Neural progenitor cell (in vitro differentiated cells): ENCODE results near the gene MSTO1. TPM values are rescaled to one million over a fixed set of nuclear protein-coding genes. Genes with fewer than 3 reads are reported as not detected.
"Not testable (repeated sequence)": the region's sequence is repeated elsewhere in the genome, so short reads cannot be mapped to it uniquely, and the experiment has no call there.

Source experiments
- DNase-seq: peaks from one replicate; pipeline ENCODE4 v3.0.0-alpha.2; 2016; ENCODE audit warnings: low spot score
- H2AFZ ChIP-seq: fragments of 200-600 bp; sonication (generic); replicated peaks from 2 replicates; pipeline ENCODE4 v1.6.1; 2016; ENCODE audit warnings: antibody characterized with exemption
- H3F3A ChIP-seq: fragments of 200-600 bp; sonication (generic); 2 replicates; pipeline ENCODE4 v1.6.1; 2016; ENCODE audit warnings: antibody characterized with exemption, low read depth
- H3K27ac ChIP-seq: fragments of 200-600 bp; sonication (generic); 2 replicates; pipeline ENCODE4 v1.5.1; 2016; ENCODE audit warnings: mild to moderate bottlenecking
- H3K27me3 ChIP-seq: fragments of 200-600 bp; sonication (generic); 2 replicates; pipeline ENCODE4 v1.6.1; 2016; ENCODE audit warnings: mild to moderate bottlenecking, moderate library complexity
- H3K36me3 ChIP-seq: fragments of 200-600 bp; sonication (generic); 2 replicates; pipeline ENCODE4 v1.5.1; 2016
- H3K4me1 ChIP-seq: fragments of 200-600 bp; sonication (generic); 2 replicates; pipeline ENCODE4 v1.6.1; 2016; ENCODE audit warnings: mixed run types
- H3K4me2 ChIP-seq: fragments of 200-600 bp; sonication (generic); 2 replicates; pipeline ENCODE4 v1.6.1; 2016
- H3K4me3 ChIP-seq: fragments of 200-600 bp; sonication (generic); 2 replicates; pipeline ENCODE4 v1.5.1; 2016
- H3K79me2 ChIP-seq: fragments of 200-600 bp; sonication (generic); 2 replicates; pipeline ENCODE4 v1.6.1; 2016; ENCODE audit warnings: low read depth
- H3K9ac ChIP-seq: fragments of 200-600 bp; sonication (generic); 2 replicates; pipeline ENCODE4 v1.6.1; 2016
- H3K9me3 ChIP-seq: fragments of 200-600 bp; sonication (generic); 2 replicates; pipeline ENCODE4 v1.5.1; 2016; ENCODE audit warnings: low read depth
- H4K20me1 ChIP-seq: fragments of 200-600 bp; sonication (generic); 2 replicates; pipeline ENCODE4 v1.6.1; 2016; ENCODE audit warnings: low read depth
- H3K27ac Mint-ChIP-seq: 3 replicates; pipeline ENCODE4 v1.8.0; 2021; ENCODE audit warnings: mixed read lengths
- H3K27me3 Mint-ChIP-seq: 2 replicates; pipeline ENCODE4 v1.8.0; 2022; ENCODE audit warnings: low read depth, mild to moderate bottlenecking, inconsistent platforms, moderate library complexity, mixed read lengths; ENCODE audit not compliant: insufficient read depth
- H3K36me3 Mint-ChIP-seq: 3 replicates; pipeline ENCODE4 v1.8.0; 2021; ENCODE audit warnings: mixed read lengths
- H3K4me1 Mint-ChIP-seq: 3 replicates; pipeline ENCODE4 v1.8.0; 2021; ENCODE audit warnings: mixed read lengths
- H3K4me3 Mint-ChIP-seq: 3 replicates; pipeline ENCODE4 v1.8.0; 2021; ENCODE audit warnings: mild to moderate bottlenecking, moderate library complexity, mixed read lengths
- H3K9me3 Mint-ChIP-seq: 3 replicates; pipeline ENCODE4 v1.8.0; 2020; ENCODE audit warnings: mixed read lengths
- CTCF ChIP-seq: fragments of 200-600 bp; sonication (generic); IDR thresholded peaks from 2 replicates; pipeline ENCODE4 v1.5.1; 2017; ENCODE audit warnings: antibody characterized with exemption, mild to moderate bottlenecking
- EZH2 ChIP-seq: fragments of 200-600 bp; sonication (generic); IDR thresholded peaks from 2 replicates; pipeline ENCODE4 v1.6.1; 2017; ENCODE audit warnings: antibody characterized with exemption, mild to moderate bottlenecking, moderate library complexity
- EZH2phosphoT487 ChIP-seq: fragments of 200-600 bp; sonication (generic); IDR thresholded peaks from 2 replicates; pipeline ENCODE4 v1.6.1; 2017; ENCODE audit warnings: antibody characterized with exemption
- total RNA-seq: library from RNA; depleted of rRNA; stranded (reverse); fragments of >200 nt; gene quantifications from 2 replicates; pipeline ENCODE4 v1.2.3, GENCODE V29; 2015; ENCODE audit warnings: low replicate concordance

Gene MSTO1
- total RNA-seq, 1 donor from 2014 or later, result 36.6 TPM

- not testable (repeated sequence) for H3K27me3 ChIP-seq, H3K36me3 Mint-ChIP-seq, H3K36me3 ChIP-seq, H3K9me3 Mint-ChIP-seq, DNase-seq, H3K9me3 ChIP-seq, H3K27me3 Mint-ChIP-seq
- peak; percentile 2 for TF ChIP-seq CTCF
- H3K4me2 ChIP-seq, result peak overlapping the region; percentile 83
- H3K27ac Mint-ChIP-seq, result peak overlapping the region; percentile 95
- H2AFZ ChIP-seq, result peak overlapping the region; percentile 97
- H3K4me3 Mint-ChIP-seq, result peak overlapping the region; percentile 99
- H3K27ac ChIP-seq, result peak overlapping the region; percentile 100
- H4K20me1 ChIP-seq, result peaks cover 29% of the 10 kb centered on the region
- H3K79me2 ChIP-seq, result peaks cover 85% of the 10 kb centered on the region
- H3K9ac ChIP-seq, result peak overlapping the region; percentile 97
- H3K4me1 ChIP-seq, result peaks cover 18% of the 10 kb centered on the region
- peaks cover 23% of the 10 kb centered on the region for H3F3A ChIP-seq
- H3K4me1 Mint-ChIP-seq, result peaks cover 19% of the 10 kb centered on the region
- peak overlapping the region; percentile 95 for H3K4me3 ChIP-seq
Measured at GRCh38 chr1:155563377-155564022, 46.5 kb upstream of the MSTO1 start.

GRCh38 chr1:155569988-155570592 is 39.9 kb upstream of the MSTO1 start:
- Histone ChIP-seq H2AFZ (no peak overlapping the region), H3K79me2 (peaks cover 51% of the 10 kb centered on the region), H3K36me3 (no peaks in the 10 kb centered on the region), H4K20me1 (no peaks in the 10 kb centered on the region), H3K4me1 (no peaks in the 10 kb centered on the region), H3K4me2 (no peak overlapping the region), H3F3A (no peaks in the 10 kb centered on the region), H3K27ac (no peak overlapping the region), H3K27me3 (no peaks in the 10 kb centered on the region), H3K9ac (no peak overlapping the region), H3K9me3 (no peaks in the 10 kb centered on the region), H3K4me3 (no peak overlapping the region)
- H3K27me3 Mint-ChIP-seq, result peaks cover 4% of the 10 kb centered on the region
- no peak overlapping the region for H3K27ac Mint-ChIP-seq
- H3K4me3 Mint-ChIP-seq, result no peak overlapping the region
- TF ChIP-seq EZH2phosphoT487 (no peak), EZH2 (no peak), CTCF (no peak)
- peaks cover 17% of the 10 kb centered on the region for H3K36me3 Mint-ChIP-seq
- H3K4me1 Mint-ChIP-seq, result no peaks in the 10 kb centered on the region
- H3K9me3 Mint-ChIP-seq, result no peaks in the 10 kb centered on the region
- no peak for DNase-seq

GRCh38 chr1:155570593-155570990 is 39.4 kb upstream of the MSTO1 start:
- H3K9me3 ChIP-seq, result no peaks in the 10 kb centered on the region
- no peaks in the 10 kb centered on the region for H3K9me3 Mint-ChIP-seq
- H3K36me3 Mint-ChIP-seq, result peaks cover 17% of the 10 kb centered on the region
- H3K9ac ChIP-seq, result no peak overlapping the region
- no peak overlapping the region for H3K4me2 ChIP-seq
- H3K4me1 ChIP-seq, result no peaks in the 10 kb centered on the region
- H4K20me1 ChIP-seq, result no peaks in the 10 kb centered on the region
- no peak overlapping the region for H3K4me3 Mint-ChIP-seq
- H3K27ac ChIP-seq, result no peak overlapping the region
- DNase-seq, result no peak
- H3F3A ChIP-seq, result no peaks in the 10 kb centered on the region
- no peaks in the 10 kb centered on the region for H3K4me1 Mint-ChIP-seq
- no peak for TF ChIP-seq EZH2phosphoT487
- no peak for TF ChIP-seq CTCF
- no peak for TF ChIP-seq EZH2
- H3K27me3 Mint-ChIP-seq, result peaks cover 4% of the 10 kb centered on the region
- no peak overlapping the region for H2AFZ ChIP-seq
- peaks cover 46% of the 10 kb centered on the region for H3K79me2 ChIP-seq
- no peaks in the 10 kb centered on the region for H3K27me3 ChIP-seq
- H3K36me3 ChIP-seq, result no peaks in the 10 kb centered on the region
- H3K27ac Mint-ChIP-seq, result no peak overlapping the region
- H3K4me3 ChIP-seq, result no peak overlapping the region
